Skeletal muscle cell (primary cell): Measurements from ENCODE around the gene ASCL2.

Source experiments
- DNase-seq: peaks from one replicate; pipeline ENCODE4 v3.0.0-alpha.2; 2010; ENCODE audit warnings: low read depth
- H3K4me3 ChIP-seq: 2 replicates; pipeline ENCODE4 v1.5.1; 2011; ENCODE audit warnings: low read depth, mild to moderate bottlenecking, control low read depth, low read length, moderate library complexity

ASCL2 gene

GRCh38 chr11:2309251-2310072 lies 39.1 kb upstream of the ASCL2 start:
- no peak overlapping the region for H3K4me3 ChIP-seq
- DNase-seq, result no peak

DNA sequence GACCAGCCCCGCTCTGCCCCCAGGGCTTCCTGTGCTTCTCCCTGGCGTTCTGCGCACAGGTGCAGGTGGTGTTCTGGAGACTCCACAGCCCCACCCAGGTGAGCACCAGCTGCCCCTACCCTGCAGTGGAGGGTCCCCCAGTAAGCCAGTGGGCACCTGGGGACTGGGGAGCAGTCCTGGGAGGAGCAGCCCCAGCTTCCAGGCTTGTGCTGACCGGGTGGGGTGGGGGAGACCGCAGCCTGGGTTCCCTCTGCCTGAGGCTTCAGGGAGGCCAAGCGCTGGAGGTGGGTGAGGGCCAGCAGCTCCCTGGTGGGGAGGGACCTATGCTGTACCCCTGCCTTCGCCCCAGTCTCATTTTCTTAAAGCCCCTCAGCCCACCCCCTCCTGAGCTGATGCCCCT lies 38.3 kb upstream of the ASCL2 start:
- no peak for DNase-seq
- H3K4me3 ChIP-seq, result no peak overlapping the region

DNA sequence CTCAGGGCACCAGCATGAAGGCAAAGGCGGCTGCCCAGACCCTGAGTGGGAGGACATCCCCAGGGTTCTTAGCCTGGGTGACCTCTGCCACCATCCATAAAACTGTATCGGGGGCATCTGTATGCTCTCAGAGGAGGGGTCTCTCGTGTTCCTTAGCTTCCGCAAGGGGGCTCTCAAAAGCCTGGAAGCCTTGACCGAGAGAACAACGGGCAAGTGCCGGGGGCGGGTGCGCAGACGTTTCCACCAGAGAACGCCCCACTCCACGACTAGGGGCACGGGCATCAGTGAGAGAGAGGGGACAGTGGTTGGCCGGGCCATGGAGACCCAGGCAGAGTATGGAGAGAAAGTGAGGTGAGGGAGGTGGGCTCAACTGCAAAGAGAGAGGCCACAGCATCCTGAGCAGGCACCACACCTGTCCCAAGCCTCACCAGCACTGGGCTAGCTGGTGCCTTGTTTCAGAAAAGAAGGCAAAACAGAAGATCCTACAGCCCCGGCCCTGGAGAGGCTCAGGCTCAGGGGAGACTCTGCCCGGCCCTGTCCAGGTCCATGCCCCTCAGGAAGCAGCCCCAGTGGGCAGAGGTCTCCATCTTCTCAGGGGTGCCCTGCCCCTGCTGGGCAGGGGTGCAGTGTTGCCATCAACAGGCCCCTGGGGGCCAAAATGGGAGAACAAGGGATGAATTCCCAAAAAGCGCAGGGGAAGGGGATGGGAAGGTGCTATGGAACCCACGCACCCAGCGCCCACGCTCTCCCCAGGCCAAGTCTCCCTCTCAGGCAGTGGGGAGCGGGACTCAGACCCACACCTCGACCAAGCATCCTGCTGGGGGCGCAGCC lies 37.3 kb upstream of the ASCL2 start:
- no peak for DNase-seq
- no peak overlapping the region for H3K4me3 ChIP-seq

- H3K4me3 ChIP-seq, result no peak overlapping the region
- DNase-seq, result no peak
Measured at GRCh38 chr11:2306877-2307500, 36.6 kb upstream of the ASCL2 start.

GRCh38 chr11:2306452-2306823 lies 36.0 kb upstream of the ASCL2 start:
- H3K4me3 ChIP-seq, result peak overlapping the region; percentile 10
- peak; percentile 42 for DNase-seq

DNA sequence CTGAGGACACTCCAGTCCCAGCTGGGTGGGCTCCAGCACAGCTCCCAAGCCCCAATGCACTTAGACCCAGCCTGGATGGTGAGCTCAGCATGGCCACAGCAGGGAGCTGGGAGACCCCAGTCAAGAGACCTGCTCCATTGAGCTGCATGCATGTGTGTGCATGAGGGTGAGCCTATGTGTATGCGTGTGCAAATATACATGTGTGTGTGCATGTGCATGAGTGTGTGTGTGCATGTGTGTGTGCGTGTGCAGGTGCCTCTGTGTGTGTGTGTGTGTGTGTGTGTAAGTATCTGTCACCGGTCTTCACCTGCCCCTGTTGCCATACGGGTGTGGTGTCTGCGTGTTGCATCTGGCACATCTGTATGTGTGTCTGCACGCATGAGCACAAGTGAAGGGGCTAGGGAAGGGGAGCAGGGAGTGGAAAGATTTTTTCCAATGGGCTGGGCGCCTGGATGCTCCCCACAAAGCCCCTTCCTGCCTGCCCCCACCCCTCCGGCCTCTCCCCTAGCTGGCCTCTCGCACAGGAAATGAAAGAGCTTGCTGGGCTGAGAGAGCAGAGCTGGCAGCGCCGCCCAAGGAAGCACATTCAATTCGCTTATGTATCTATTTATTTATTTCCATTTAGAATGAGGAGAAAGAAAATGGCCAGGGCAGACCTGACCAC lies 35.5 kb upstream of the ASCL2 start:
- DNase-seq, result no peak
- H3K4me3 ChIP-seq, result peak overlapping the region; percentile 10

DNA sequence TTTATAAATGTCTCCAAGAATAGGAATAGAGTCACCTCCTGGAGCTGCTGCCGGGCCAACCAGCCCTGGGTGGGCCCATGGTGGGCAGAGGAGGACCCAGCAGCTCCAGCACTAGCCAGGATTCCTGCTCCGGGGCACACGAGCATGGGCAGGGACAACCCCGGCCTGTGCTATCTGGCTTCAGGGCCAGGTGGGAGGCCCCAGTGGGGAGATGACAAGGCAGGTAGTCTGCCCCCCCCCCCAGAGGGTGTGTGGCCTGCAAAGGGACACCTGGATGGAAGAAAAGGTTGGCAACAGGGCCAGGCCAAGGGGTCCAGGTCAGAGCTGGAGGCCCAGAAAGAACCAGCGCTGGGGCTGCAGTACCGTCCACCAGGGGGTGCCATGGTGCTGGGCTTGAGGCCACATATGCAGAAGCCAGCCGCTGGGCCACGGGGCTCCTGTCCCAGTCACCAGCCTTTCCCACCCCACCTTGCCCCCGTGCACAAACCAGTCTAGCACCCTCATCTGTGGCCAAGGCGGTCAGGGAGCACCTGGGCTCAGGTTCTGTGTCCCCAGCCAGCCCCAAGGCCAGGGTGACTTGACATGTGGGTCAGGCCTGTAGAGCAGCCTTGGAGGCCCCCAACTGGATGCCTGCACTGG lies 34.9 kb upstream of the ASCL2 start:
- no peak for DNase-seq
- H3K4me3 ChIP-seq, result no peak overlapping the region

DNA sequence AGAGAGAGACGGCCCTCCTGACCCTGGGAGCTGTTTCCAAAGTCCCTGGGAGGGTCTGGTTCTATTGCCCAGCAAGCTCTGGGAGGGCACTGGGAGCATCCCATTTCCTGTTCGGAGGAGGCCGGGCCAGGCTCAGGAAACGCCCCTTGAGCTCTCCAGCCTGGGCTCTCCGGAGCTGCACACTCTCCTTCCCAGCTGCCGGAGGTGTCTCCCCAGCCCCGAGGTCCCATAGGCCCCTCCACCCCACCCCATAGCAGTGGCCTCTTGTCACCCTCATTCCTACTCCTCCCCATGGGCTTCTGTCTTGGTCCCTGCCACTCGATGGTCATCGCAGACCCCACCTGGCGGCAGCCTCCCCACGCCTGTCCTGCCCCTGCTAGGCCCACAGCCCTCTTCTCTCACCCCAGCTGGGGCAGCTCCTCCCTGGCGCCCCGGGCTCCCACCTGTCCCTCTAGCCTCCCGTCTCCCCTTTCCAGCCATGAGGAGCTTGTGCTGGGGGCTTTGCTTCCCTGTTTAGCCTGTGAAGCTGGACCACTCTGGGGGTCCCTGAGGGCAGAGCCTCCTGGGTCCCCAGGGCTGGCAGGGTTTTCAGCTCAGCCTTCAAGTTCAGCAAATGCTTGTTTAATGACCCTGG lies 34.2 kb upstream of the ASCL2 start:
- DNase-seq, result no peak
- H3K4me3 ChIP-seq, result no peak overlapping the region

- H3K4me3 ChIP-seq, result no peak overlapping the region
- DNase-seq, result no peak
Measured at GRCh38 chr11:2303627-2304505, 33.5 kb upstream of the ASCL2 start.

GRCh38 chr11:2302896-2303626 lies 32.7 kb upstream of the ASCL2 start:
- no peak for DNase-seq
- H3K4me3 ChIP-seq, result no peak overlapping the region

GRCh38 chr11:2302306-2302895 lies 32.0 kb upstream of the ASCL2 start:
- no peak for DNase-seq
- H3K4me3 ChIP-seq, result no peak overlapping the region

- H3K4me3 ChIP-seq, result no peak within 1 kb of the TSS
- no peak for DNase-seq
Measured at GRCh38 chr11:2301631-2302305, 31.4 kb upstream of the ASCL2 start, which contains the start of the genes C11orf21 and TSPAN32. Gene C11orf21, minus strand, starts transcription at chr11:2301918. Its CDS starts 110 bp downstream, at chr11:2301808. Gene TSPAN32, plus strand, starts transcription at chr11:2302013. Its CDS starts 137 bp downstream, at chr11:2302150.

GRCh38 chr11:2300936-2301630 lies 30.7 kb upstream of the ASCL2 start:
- DNase-seq, result no peak
- H3K4me3 ChIP-seq, result no peak overlapping the region

- no peak overlapping the region for H3K4me3 ChIP-seq
- DNase-seq, result no peak
Measured at GRCh38 chr11:2300290-2300935, 30.0 kb upstream of the ASCL2 start.

DNA sequence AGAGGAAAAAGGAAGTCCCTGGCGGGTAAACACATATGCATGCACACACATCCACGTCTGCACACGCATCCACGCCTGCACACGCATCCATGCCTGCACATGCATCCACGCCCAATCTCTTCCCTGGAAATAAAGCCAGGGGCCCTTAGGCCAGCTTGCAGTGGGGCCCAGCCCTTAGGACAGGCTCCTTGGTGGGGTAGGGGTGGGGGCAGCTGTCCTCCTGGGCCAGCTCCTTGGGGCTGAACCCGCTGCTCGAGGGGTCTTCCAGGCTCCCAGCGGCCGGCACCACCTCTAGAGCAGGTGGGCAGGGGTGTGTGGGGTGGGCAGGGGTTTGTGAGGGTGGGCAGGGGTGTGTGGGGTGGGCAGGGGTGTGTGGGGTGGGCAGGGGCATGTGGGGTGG lies 29.4 kb upstream of the ASCL2 start:
- no peak for DNase-seq
- H3K4me3 ChIP-seq, result no peak overlapping the region
